RWPE2 (cell line): ENCODE measurements around the gene ODC1.
"Not testable (repeated sequence)": the region's sequence is repeated elsewhere in the genome, so short reads cannot be mapped to it uniquely, and the experiment has no call there.

ENCODE experiments used
- ATAC-seq: fragments of 200-7000 bp; cut with Tn5 transposase; 3 replicates; pipeline ENCODE4 v1.9.1; 2021; ENCODE audit warnings: low read depth
- DNase-seq: peaks from one replicate; pipeline ENCODE4 v3.0.0-alpha.2; 2020; ENCODE audit warnings: low spot score
- H3K27ac ChIP-seq: fragments of 450-650 bp; 2 replicates; pipeline ENCODE4 v1.5.1; 2017; ENCODE audit warnings: mild to moderate bottlenecking; ENCODE audit not compliant: poor library complexity, severe bottlenecking
- H3K27me3 ChIP-seq: fragments of 250-450 bp; sonication (Bioruptor Pico); 2 replicates; pipeline ENCODE4 v1.5.1; 2021; ENCODE audit warnings: mild to moderate bottlenecking, moderate library complexity; ENCODE audit not compliant: insufficient read depth, poor library complexity, severe bottlenecking
- H3K36me3 ChIP-seq: fragments of 250-450 bp; sonication (Bioruptor Pico); 2 replicates; pipeline ENCODE4 v1.5.1; 2020; ENCODE audit warnings: low read depth, mild to moderate bottlenecking, moderate library complexity
- H3K4me1 ChIP-seq: fragments of 250-450 bp; sonication (Bioruptor Pico); 2 replicates; pipeline ENCODE4 v1.5.1; 2021; ENCODE audit warnings: mild to moderate bottlenecking, moderate library complexity; ENCODE audit not compliant: insufficient read depth, poor library complexity, severe bottlenecking
- H3K4me3 ChIP-seq: fragments of 250-450 bp; sonication (Bioruptor Pico); 2 replicates; pipeline ENCODE4 v1.5.1; 2021; ENCODE audit warnings: mild to moderate bottlenecking, moderate library complexity; ENCODE audit not compliant: severe bottlenecking
- H3K9me3 ChIP-seq: fragments of 250-450 bp; sonication (Bioruptor Pico); 2 replicates; pipeline ENCODE4 v1.5.1; 2021; ENCODE audit warnings: mild to moderate bottlenecking, moderate library complexity; ENCODE audit not compliant: severe bottlenecking
- CTCF ChIP-seq: fragments of 450-650 bp; IDR thresholded peaks from one replicate; pipeline ENCODE4 v1.5.1; 2017; ENCODE audit warnings: mild to moderate bottlenecking, moderate library complexity; ENCODE audit not compliant: poor library complexity, severe bottlenecking

Gene ODC1

DNA sequence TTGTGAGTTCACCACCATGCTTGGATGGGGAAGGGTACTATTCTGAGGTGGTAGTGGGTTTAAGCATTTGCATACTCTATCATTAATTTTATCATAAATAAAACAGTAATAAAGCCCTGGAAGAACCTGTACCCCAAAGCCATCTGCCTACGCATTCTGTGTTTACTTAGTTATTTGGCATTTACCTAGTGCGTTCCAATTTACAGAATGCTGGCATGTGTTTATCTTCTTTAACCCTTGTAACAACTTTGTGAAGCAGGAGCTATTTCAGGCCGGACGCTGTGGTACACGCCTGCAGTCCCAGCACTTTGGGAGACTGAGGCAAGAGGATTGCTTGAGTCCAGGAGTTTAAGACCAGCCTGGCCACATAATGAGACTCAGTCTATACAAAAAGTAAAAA, 17.8 kb upstream of the ODC1 start:
- no peaks in the 10 kb centered on the region for H3K9me3 ChIP-seq
- no peak for TF ChIP-seq CTCF
- no peak overlapping the region for H3K4me3 ChIP-seq
- no peaks in the 10 kb centered on the region for H3K27me3 ChIP-seq
- DNase-seq (no peak), ATAC-seq (no peak)
- no peaks in the 10 kb centered on the region for H3K4me1 ChIP-seq
- no peak overlapping the region for H3K27ac ChIP-seq
- no peaks in the 10 kb centered on the region for H3K36me3 ChIP-seq

DNA sequence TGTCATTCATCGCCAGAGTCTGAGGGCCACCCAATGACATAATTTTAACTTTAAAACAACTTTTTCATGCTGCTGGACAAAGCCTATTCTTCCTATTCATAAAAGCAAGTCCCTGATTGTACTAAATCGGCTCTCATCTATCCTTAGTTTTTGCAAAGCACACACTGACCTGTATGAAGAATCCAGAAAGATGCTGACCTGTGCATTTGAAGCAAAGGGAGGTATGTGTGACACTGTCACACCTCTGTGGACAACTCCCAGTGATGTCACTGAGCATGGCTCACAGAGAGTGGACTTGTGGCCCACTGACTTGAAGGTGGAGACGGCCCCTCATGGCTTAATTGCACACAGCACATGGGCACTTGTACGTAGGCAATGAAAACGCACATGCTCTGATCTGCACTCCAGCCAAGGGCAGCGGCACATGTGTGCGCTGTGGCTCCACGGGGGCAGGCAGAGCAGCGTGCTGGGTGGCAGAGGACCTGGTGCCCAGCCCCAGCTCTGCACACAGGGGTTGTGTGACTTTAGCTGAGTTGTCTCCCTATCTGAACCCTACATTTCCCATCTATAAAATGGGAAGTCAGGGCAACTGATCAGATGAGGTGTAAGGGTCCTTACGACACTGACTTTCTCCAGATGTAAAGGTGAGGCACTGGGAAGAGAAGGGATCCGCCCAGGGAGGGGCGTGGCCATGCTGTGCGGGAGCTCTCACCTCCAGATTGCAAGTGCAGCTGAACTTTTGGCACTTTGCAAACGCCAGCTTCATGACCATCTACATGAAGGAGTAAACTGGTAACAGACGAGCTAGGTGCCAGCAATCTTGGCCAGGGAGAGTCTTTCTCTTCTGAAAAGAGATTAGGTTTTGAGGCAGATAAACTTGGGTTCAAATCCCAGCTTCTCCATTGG, 14.3 kb upstream of the ODC1 start:
- Histone ChIP-seq H3K27me3 (no peaks in the 10 kb centered on the region), H3K9me3 (no peaks in the 10 kb centered on the region), H3K27ac (no peak overlapping the region), H3K36me3 (no peaks in the 10 kb centered on the region), H3K4me3 (no peak overlapping the region), H3K4me1 (peaks cover 12% of the 10 kb centered on the region)
- ATAC-seq (no peak), DNase-seq (no peak)
- TF ChIP-seq CTCF = no peak

- peaks cover 14% of the 10 kb centered on the region for H3K4me1 ChIP-seq
- no peaks in the 10 kb centered on the region for H3K27me3 ChIP-seq
- H3K27ac ChIP-seq = no peak overlapping the region
- no peak overlapping the region for H3K4me3 ChIP-seq
- H3K36me3 ChIP-seq = no peaks in the 10 kb centered on the region
- H3K9me3 ChIP-seq = no peaks in the 10 kb centered on the region
- DNase-seq (no peak), ATAC-seq (no peak)
- no peak for TF ChIP-seq CTCF
Measured at GRCh38 chr2:10460366-10460796, 12.3 kb upstream of the ODC1 start.

DNA sequence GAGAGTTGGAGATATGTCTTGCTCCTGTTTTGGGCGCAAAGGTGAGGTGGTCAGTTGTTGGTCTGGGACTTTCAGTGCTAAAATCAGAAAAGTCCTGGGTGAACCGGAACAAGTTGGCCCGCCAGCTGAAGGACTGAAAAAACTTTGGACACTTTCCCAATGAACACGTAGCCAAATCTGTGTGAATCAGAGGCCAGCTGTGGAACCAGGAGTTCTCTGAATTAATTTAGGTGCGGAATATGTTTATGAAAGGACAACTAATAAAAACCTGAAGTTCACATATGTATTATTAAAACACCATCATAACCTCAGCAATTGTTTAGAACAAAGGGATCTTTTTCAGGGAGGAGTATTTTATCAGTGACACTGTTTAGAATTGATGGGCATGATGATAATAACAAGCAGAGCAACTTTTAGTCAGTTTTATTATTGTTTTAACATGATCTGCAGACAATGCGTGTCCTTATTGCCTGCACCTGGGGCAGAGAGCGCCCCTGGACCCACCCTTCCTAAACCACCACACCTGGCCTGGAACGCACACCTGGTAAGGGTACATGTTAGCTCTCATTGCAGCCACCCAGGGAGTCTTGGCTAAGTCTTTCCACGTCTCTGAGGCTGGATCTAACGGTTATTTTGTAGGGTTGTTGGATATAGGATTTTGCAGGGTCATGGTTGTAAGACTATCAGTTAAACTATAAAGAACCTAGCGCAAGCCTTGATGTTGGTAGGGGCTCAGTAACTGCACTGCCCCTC, 9.9 kb upstream of the ODC1 start:
- peak overlapping the region; percentile 50 for H3K27ac ChIP-seq
- H3K36me3 ChIP-seq = no peaks in the 10 kb centered on the region
- peak; percentile 40 for ATAC-seq
- no peaks in the 10 kb centered on the region for H3K27me3 ChIP-seq
- H3K4me3 ChIP-seq = no peak overlapping the region
- DNase-seq = no peak
- TF ChIP-seq CTCF = no peak
- no peaks in the 10 kb centered on the region for H3K9me3 ChIP-seq
- H3K4me1 ChIP-seq = peaks cover 27% of the 10 kb centered on the region

DNA sequence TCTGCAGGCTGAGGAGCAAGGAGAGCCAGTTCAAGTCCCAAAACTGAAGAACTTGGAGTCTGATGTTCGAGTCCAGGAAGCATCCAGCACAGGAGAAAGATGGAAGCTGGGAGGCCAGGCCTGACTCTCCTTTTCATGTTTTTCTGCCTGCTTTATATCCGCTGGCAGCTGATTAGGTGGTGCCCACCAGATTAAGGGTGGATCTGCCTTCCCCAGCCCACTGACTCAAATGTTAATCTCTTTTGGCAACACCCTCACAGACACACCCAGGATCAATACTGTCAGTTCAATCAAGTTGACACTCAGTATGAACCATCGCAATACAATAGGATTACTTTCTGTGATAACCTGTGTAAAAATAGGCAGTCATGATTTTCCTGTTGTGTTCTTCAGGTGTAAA, 9.1 kb upstream of the ODC1 start:
- ATAC-seq, H3K4me3 ChIP-seq, DNase-seq, H3K9me3 ChIP-seq, H3K27me3 ChIP-seq, H3K36me3 ChIP-seq: not testable (repeated sequence)
- H3K27ac ChIP-seq = peak overlapping the region; percentile 50
- peaks cover 35% of the 10 kb centered on the region for H3K4me1 ChIP-seq
